IMR-90 (cell line): ENCODE results near the gene LAMP5. TPM values are rescaled to one million over a fixed set of nuclear protein-coding genes. Genes with fewer than 3 reads are reported as not detected.

Source experiments
- ATAC-seq: fragments of 200-7000 bp; cut with Tn5 transposase; 2 replicates; pipeline ENCODE4 v1.9.1; 2020; ENCODE audit warnings: low read depth, mild to moderate bottlenecking, moderate library complexity
- BruUV-seq: library from RNA; stranded (reverse); fragments of 400-500 nt; replicated peaks from 2 replicates; lab custom pipeline; 2021; lab: Mats Ljungman, UMichigan
- CTCF ChIA-PET: fragments of 300-600 bp; formaldehyde crosslinking; extraction: SDS; loops from one replicate; lab custom pipeline; 2021; ENCODE audit warnings: antibody characterized with exemption; lab: Yijun Ruan, JAX
- POLR2A ChIA-PET: fragments of 300-600 bp; sonication (Branson Sonifier 250); formaldehyde crosslinking; loops from one replicate; lab custom pipeline; 2022; ENCODE audit warnings: antibody characterized with exemption; ENCODE audit not compliant: unreplicated experiment; lab: Charles Lee
- DNase-seq: peaks from one replicate; pipeline ENCODE4 v3.0.0; 2013
- H2AFZ ChIP-seq: replicated peaks from 2 replicates; pipeline ENCODE3; 2013; ENCODE audit warnings: low read length, mild to moderate bottlenecking; ENCODE audit not compliant: poor library complexity
- H2AK5ac ChIP-seq: 2 replicates; pipeline ENCODE4 v1.6.1; 2013; ENCODE audit warnings: low read depth, low read length, inconsistent platforms
- H2AK9ac ChIP-seq: replicated peaks from 2 replicates; pipeline ENCODE3; 2013; ENCODE audit warnings: mild to moderate bottlenecking, low read depth, low read length, moderate library complexity; ENCODE audit not compliant: poor library complexity
- H2BK120ac ChIP-seq: 2 replicates; pipeline ENCODE4 v1.6.1; 2013; ENCODE audit warnings: low read depth, low read length, inconsistent platforms
- H2BK15ac ChIP-seq: 3 replicates; pipeline ENCODE4 v1.6.1; 2013; ENCODE audit warnings: low read depth, low read length, inconsistent platforms
- H2BK20ac ChIP-seq: 2 replicates; pipeline ENCODE4 v1.6.1; 2013; ENCODE audit warnings: low read depth, mild to moderate bottlenecking, inconsistent platforms, low read length, moderate library complexity
- H2BK5ac ChIP-seq: 2 replicates; pipeline ENCODE4 v1.6.1; 2013; ENCODE audit warnings: mild to moderate bottlenecking, low read depth, low read length, inconsistent platforms; ENCODE audit not compliant: poor library complexity, severe bottlenecking
- H3K14ac ChIP-seq: replicated peaks from 2 replicates; pipeline ENCODE4 v1.6.1; 2013; ENCODE audit warnings: low read depth, low read length, inconsistent platforms
- H3K18ac ChIP-seq: 2 replicates; pipeline ENCODE4 v1.6.1; 2013; ENCODE audit warnings: low read depth, low read length, control low read depth
- H3K23ac ChIP-seq: 2 replicates; pipeline ENCODE4 v1.6.1; 2013; ENCODE audit warnings: low read depth, low read length, inconsistent platforms
- H3K27ac ChIP-seq: 2 replicates; pipeline ENCODE4 v1.5.1; 2013; ENCODE audit warnings: mild to moderate bottlenecking, control low read depth, low read length; ENCODE audit not compliant: insufficient read depth
- H3K27me3 ChIP-seq: 2 replicates; pipeline ENCODE4 v1.6.1; 2013; ENCODE audit warnings: low read length; ENCODE audit not compliant: control insufficient read depth, insufficient read depth
- H3K36me3 ChIP-seq: 2 replicates; pipeline ENCODE4 v1.6.1; 2013; ENCODE audit warnings: low read length, mixed read lengths; ENCODE audit not compliant: control insufficient read depth, insufficient read depth
- H3K4ac ChIP-seq: 2 replicates; pipeline ENCODE4 v1.6.1; 2013; ENCODE audit warnings: low read depth, low read length, inconsistent platforms
- H3K4me1 ChIP-seq: 2 replicates; pipeline ENCODE4 v1.6.1; 2013; ENCODE audit warnings: low read length, mixed read lengths; ENCODE audit not compliant: control insufficient read depth, insufficient read depth
- H3K4me2 ChIP-seq: 2 replicates; pipeline ENCODE4 v1.6.1; 2013; ENCODE audit warnings: low read depth, mild to moderate bottlenecking, control low read depth, low read length, moderate library complexity
- H3K4me3 ChIP-seq: 2 replicates; pipeline ENCODE4 v1.5.1; 2013; ENCODE audit warnings: low read depth, mild to moderate bottlenecking, control low read depth, low read length, moderate library complexity; ENCODE audit not compliant: insufficient read depth
- H3K56ac ChIP-seq: 2 replicates; pipeline ENCODE4 v1.6.1; 2013; ENCODE audit warnings: low read length, inconsistent platforms; ENCODE audit not compliant: insufficient read depth; ENCODE audit errors: extremely low read depth
- H3K79me1 ChIP-seq, 2 experiments: 2 replicates each; pipeline ENCODE4 v1.6.1; 2013; ENCODE audit warnings: low read length in 2 of 2, inconsistent platforms in 1 of 2, low read depth in 1 of 2
- H3K9ac ChIP-seq: 2 replicates; pipeline ENCODE4 v1.6.1; 2013; ENCODE audit warnings: low read depth, low read length, control low read depth
- H3K9me1 ChIP-seq: 2 replicates; pipeline ENCODE4 v1.6.1; 2013; ENCODE audit warnings: low read length, inconsistent platforms; ENCODE audit not compliant: insufficient read depth
- H3K9me3 ChIP-seq: 2 replicates; pipeline ENCODE4 v1.6.1; 2013; ENCODE audit warnings: low read length; ENCODE audit not compliant: control insufficient read depth, insufficient read depth
- H4K20me1 ChIP-seq: 2 replicates; pipeline ENCODE4 v1.6.1; 2013; ENCODE audit warnings: low read length, inconsistent platforms; ENCODE audit not compliant: insufficient read depth
- H4K5ac ChIP-seq: 2 replicates; pipeline ENCODE4 v1.6.1; 2013; ENCODE audit warnings: mild to moderate bottlenecking, low read depth, low read length, control low read depth
- H4K8ac ChIP-seq, 2 experiments: 2 replicates each; pipeline ENCODE4 v1.6.1; 2013; ENCODE audit warnings: low read depth in 2 of 2, low read length in 2 of 2, control low read depth in 1 of 2, inconsistent platforms in 1 of 2
- H4K91ac ChIP-seq: 2 replicates; pipeline ENCODE4 v1.6.1; 2013; ENCODE audit warnings: low read depth, low read length, inconsistent platforms; ENCODE audit not compliant: insufficient read depth
- BHLHE40 ChIP-seq: fragments of 150-350 bp; IDR thresholded peaks from 2 replicates; pipeline ENCODE4 v1.6.1; 2016; ENCODE audit warnings: mild to moderate bottlenecking, low read depth, low read length
- CEBPB ChIP-seq: IDR thresholded peaks from 2 replicates; pipeline ENCODE4 v1.6.1; 2012; ENCODE audit warnings: low read depth, low read length, improper control_type of control experiment
- MAFK ChIP-seq: IDR thresholded peaks from 2 replicates; pipeline ENCODE4 v1.6.1; 2012; ENCODE audit warnings: low read depth, low read length, improper control_type of control experiment
- MAZ ChIP-seq: IDR thresholded peaks from 2 replicates; pipeline ENCODE4 v1.6.1; 2012; ENCODE audit warnings: low read depth, mild to moderate bottlenecking, low read length, improper control_type of control experiment, moderate library complexity, borderline replicate concordance
- MXI1 ChIP-seq: IDR thresholded peaks from 2 replicates; pipeline ENCODE4 v1.6.1; 2012; ENCODE audit warnings: low read depth, mild to moderate bottlenecking, low read length, moderate library complexity, borderline replicate concordance
- POLR2A ChIP-seq: IDR thresholded peaks from 2 replicates; pipeline ENCODE4 v1.6.1; 2012; ENCODE audit warnings: mild to moderate bottlenecking, low read depth, low read length
- RAD21 ChIP-seq: IDR thresholded peaks from 2 replicates; pipeline ENCODE4 v1.6.1; 2012; ENCODE audit warnings: low read length, improper control_type of control experiment
- RCOR1 ChIP-seq: IDR thresholded peaks from 2 replicates; pipeline ENCODE4 v1.6.1; 2012; ENCODE audit warnings: mild to moderate bottlenecking, low read length, improper control_type of control experiment; ENCODE audit not compliant: insufficient replicate concordance
- RFX5 ChIP-seq: IDR thresholded peaks from 2 replicates; pipeline ENCODE4 v1.8.0; 2012; ENCODE audit warnings: low read depth, mild to moderate bottlenecking, low read length, moderate library complexity
- WGBS, 2 experiments: methylation state at CpG; one replicate each; pipeline versions ENCODE4 v1.1.5 to v1.1.7; 2013; ENCODE audit warnings: missing lambda C conversion rate in 2 of 2; ENCODE audit not compliant: insufficient read length in 1 of 2; ENCODE audit errors: extremely low coverage in 2 of 2; 5-methylcytosine and 5-hydroxymethylcytosine counted together
- dilution Hi-C: fragments of 300-500 bp; cut with HindIII; formaldehyde crosslinking; loops from one replicate; pipeline ENCODE4 v1.14.3; 2018; ENCODE audit warnings: low sequenced_read_pairs; ENCODE audit not compliant: unreplicated experiment
- in situ Hi-C: fragments of 300-500 bp; cut with MboI; formaldehyde crosslinking; loops from 3 replicates; pipeline ENCODE4 v1.14.3; 2019; ENCODE audit warnings: low sequenced_read_pairs, inconsistent platforms, mixed read lengths
- intact Hi-C: fragments of 100-400 bp; cut with micrococcal nuclease; formaldehyde crosslinking; loops from 2 replicates; pipeline ENCODE4 v1.10.0; 2022
- polyA plus RNA-seq, 3 experiments: library from polyadenylated mRNA; depleted of rRNA; stranded (reverse); fragments of >200 nt; gene quantifications; 2 replicates each; pipeline ENCODE4 v1.2.3, GENCODE V29; 2012; ENCODE audit warnings: low replicate concordance in 1 of 3
- total RNA-seq: library from RNA; depleted of rRNA; stranded (reverse); fragments of >200 nt; gene quantifications from 2 replicates; pipeline ENCODE4 v1.2.3, GENCODE V29; 2012
- TF ChIP-seq, protein P1 (sequence below): fragments of 150-350 bp; IDR thresholded peaks from 2 replicates; pipeline ENCODE4 v1.6.1; 2016; ENCODE audit warnings: low read depth, mild to moderate bottlenecking, low read length, moderate library complexity, borderline replicate concordance

Gene LAMP5
- total and polyA plus RNA-seq, 2 of the 4 experiments (the other 2 are of a cell fraction): not detected

DNA sequence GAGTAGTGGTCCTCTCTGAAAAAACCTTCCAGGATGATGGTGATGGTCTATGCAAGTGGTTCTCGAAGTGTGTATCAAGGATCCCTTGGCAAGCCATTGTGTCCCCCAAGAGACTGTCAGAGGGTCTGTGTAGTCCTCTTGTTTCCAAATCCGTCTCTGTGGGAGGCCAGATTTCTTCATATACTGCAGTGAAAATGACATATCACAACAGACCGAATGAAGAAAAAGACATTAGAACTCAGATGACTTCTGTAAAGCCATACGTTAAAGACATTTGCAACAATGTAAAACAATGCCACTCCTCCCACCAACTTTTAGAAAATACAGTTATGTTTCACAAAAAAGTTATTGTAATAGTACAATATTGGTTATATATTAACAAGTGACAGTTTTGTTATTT is 27.2 kb upstream of the LAMP5 start:
- H4K5ac ChIP-seq: no peak overlapping the region
- no peak overlapping the region for H2BK120ac ChIP-seq
- no peak overlapping the region for H3K27ac ChIP-seq
- no peaks in the 10 kb centered on the region for H3K9me3 ChIP-seq
- no TSS peak for BruUV-seq
- CTCF ChIA-PET: no interaction called here
- no peak overlapping the region for H3K23ac ChIP-seq
- no peak overlapping the region for H3K56ac ChIP-seq
- intact Hi-C loops (no loop called here), in situ Hi-C loops (no loop called here), dilution Hi-C loops (no loop called here)
- no peak overlapping the region for H3K9ac ChIP-seq
- H3K4me3 ChIP-seq: no peak overlapping the region
- no peak overlapping the region for H4K8ac ChIP-seq
- no peak overlapping the region for H3K18ac ChIP-seq
- no peak overlapping the region for H4K91ac ChIP-seq
- H3K27me3 ChIP-seq: no peaks in the 10 kb centered on the region
- no peak overlapping the region for H2AK9ac ChIP-seq
- no peaks in the 10 kb centered on the region for H3K4me1 ChIP-seq
- TF ChIP-seq RAD21 (no peak), BHLHE40 (no peak), RFX5 (no peak), RCOR1 (no peak), MAFK (no peak), CEBPB (no peak), MAZ (no peak), MXI1 (no peak), POLR2A (no peak)
- TF ChIP-seq, protein P1, sequence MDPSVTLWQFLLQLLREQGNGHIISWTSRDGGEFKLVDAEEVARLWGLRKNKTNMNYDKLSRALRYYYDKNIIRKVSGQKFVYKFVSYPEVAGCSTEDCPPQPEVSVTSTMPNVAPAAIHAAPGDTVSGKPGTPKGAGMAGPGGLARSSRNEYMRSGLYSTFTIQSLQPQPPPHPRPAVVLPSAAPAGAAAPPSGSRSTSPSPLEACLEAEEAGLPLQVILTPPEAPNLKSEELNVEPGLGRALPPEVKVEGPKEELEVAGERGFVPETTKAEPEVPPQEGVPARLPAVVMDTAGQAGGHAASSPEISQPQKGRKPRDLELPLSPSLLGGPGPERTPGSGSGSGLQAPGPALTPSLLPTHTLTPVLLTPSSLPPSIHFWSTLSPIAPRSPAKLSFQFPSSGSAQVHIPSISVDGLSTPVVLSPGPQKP: no peak
- H2AFZ ChIP-seq: no peak overlapping the region
- no peak overlapping the region for H2BK20ac ChIP-seq
- no peaks in the 10 kb centered on the region for H4K20me1 ChIP-seq
- H2BK5ac ChIP-seq: no peak overlapping the region
- no peak overlapping the region for H3K4ac ChIP-seq
- H3K79me1 ChIP-seq: no peaks in the 10 kb centered on the region
- H3K4me2 ChIP-seq: no peak overlapping the region
- no peak overlapping the region for H2BK15ac ChIP-seq
- no CpG with 5 or more reads among the region's 4 CpGs for WGBS, 2 experiments
- no peaks in the 10 kb centered on the region; the same call in 1 of the 2 replicates for H3K9me1 ChIP-seq
- DNase-seq (no peak), ATAC-seq (no peak)
- H3K14ac ChIP-seq: no peak overlapping the region
- H3K36me3 ChIP-seq: no peaks in the 10 kb centered on the region
- no peak overlapping the region for H2AK5ac ChIP-seq
- POLR2A ChIA-PET: no interaction called here
